WTC11 (cell line): ENCODE data around the gene PAFAH2. TPM values are rescaled to one million over a fixed set of nuclear protein-coding genes. Genes with fewer than 3 reads are reported as not detected.
"Not testable (repeated sequence)": the region's sequence is repeated elsewhere in the genome, so short reads cannot be mapped to it uniquely, and the experiment has no call there.

Experiments
- ATAC-seq: fragments of 200-7000 bp; cut with Tn5 transposase; 2 replicates; pipeline ENCODE4 v1.10.0; 2021; ENCODE audit warnings: mild to moderate bottlenecking, moderate library complexity
- CTCF ChIA-PET: fragments of 300-600 bp; sonication (Branson Sonifier 250); formaldehyde crosslinking; loops from one replicate; lab custom pipeline; 2021; ENCODE audit warnings: antibody characterized with exemption; lab: Charles Lee
- POLR2A ChIA-PET: fragments of 350-600 bp; sonication (Branson Sonifier 250); formaldehyde crosslinking; loops from one replicate; lab custom pipeline; 2021; ENCODE audit warnings: antibody characterized with exemption; lab: Charles Lee
- DNase-seq: peaks from one replicate; pipeline ENCODE4 v3.0.0; 2021; ENCODE audit warnings: low spot score
- H3K27ac Mint-ChIP-seq: 2 replicates; pipeline ENCODE4 v1.8.0; 2021; ENCODE audit warnings: mixed read lengths
- H3K27me3 Mint-ChIP-seq: 2 replicates; pipeline ENCODE4 v1.8.0; 2021; ENCODE audit warnings: low read depth, mild to moderate bottlenecking, moderate library complexity, mixed read lengths
- H3K36me3 Mint-ChIP-seq: 2 replicates; pipeline ENCODE4 v1.8.0; 2021; ENCODE audit warnings: mixed read lengths
- H3K4me1 Mint-ChIP-seq: 2 replicates; pipeline ENCODE4 v1.8.0; 2022; ENCODE audit warnings: mixed read lengths
- H3K4me3 Mint-ChIP-seq: 2 replicates; pipeline ENCODE4 v1.8.0; 2021; ENCODE audit warnings: mild to moderate bottlenecking, moderate library complexity, mixed read lengths
- H3K9me3 Mint-ChIP-seq: 2 replicates; pipeline ENCODE4 v1.8.0; 2021; ENCODE audit warnings: mixed read lengths
- ETV6 ChIP-seq: sonication (generic); formaldehyde crosslinking; IDR thresholded peaks from 2 replicates; pipeline ENCODE4 v1.8.1; 2022; ENCODE audit warnings: mild to moderate bottlenecking, missing genetic modification reagents
- GABPB1 ChIP-seq: sonication (generic); formaldehyde crosslinking; IDR thresholded peaks from 2 replicates; pipeline ENCODE4 v1.8.1; 2023; ENCODE audit warnings: mild to moderate bottlenecking, missing genetic modification reagents
- GTF2I ChIP-seq: fragments of 250-450 bp; sonication (Bioruptor Pico); conservative IDR thresholded peaks from 2 replicates; pipeline ENCODE4 v1.4.0; 2021; ENCODE audit warnings: mild to moderate bottlenecking
- JUN ChIP-seq: sonication (generic); formaldehyde crosslinking; IDR thresholded peaks from 2 replicates; pipeline ENCODE4 v1.8.0; 2023; ENCODE audit warnings: mild to moderate bottlenecking, missing genetic modification reagents
- KAT7 ChIP-seq: sonication (generic); formaldehyde crosslinking; IDR thresholded peaks from 2 replicates; pipeline ENCODE4 v1.8.1; 2023; ENCODE audit warnings: missing genetic modification reagents, mild to moderate bottlenecking, borderline replicate concordance
- TP53 ChIP-seq: sonication (generic); formaldehyde crosslinking; IDR thresholded peaks from 2 replicates; pipeline ENCODE4 v1.8.1; 2023; ENCODE audit warnings: mild to moderate bottlenecking, missing genetic modification reagents
- ZBTB21 ChIP-seq: sonication (generic); formaldehyde crosslinking; IDR thresholded peaks from 2 replicates; pipeline ENCODE4 v1.8.1; 2023; ENCODE audit warnings: mild to moderate bottlenecking, missing genetic modification reagents, borderline replicate concordance
- ZNF232 ChIP-seq: sonication (generic); formaldehyde crosslinking; IDR thresholded peaks from 2 replicates; pipeline ENCODE4 v1.8.0; 2022; ENCODE audit warnings: mild to moderate bottlenecking, missing genetic modification reagents
- total RNA-seq: library from RNA; stranded (reverse); gene quantifications from 3 replicates; pipeline ENCODE4 v1.2.3, GENCODE V29; 2021
- TF ChIP-seq, protein P1 (sequence below): sonication (generic); formaldehyde crosslinking; IDR thresholded peaks from 2 replicates; pipeline ENCODE4 v1.8.1; 2022; ENCODE audit warnings: low read depth, missing genetic modification reagents, borderline replicate concordance
- TF ChIP-seq, protein P2 (sequence below): fragments of 250-450 bp; sonication (Bioruptor Pico); IDR thresholded peaks from 2 replicates; pipeline ENCODE4 v1.9.0; 2021; ENCODE audit warnings: mild to moderate bottlenecking, borderline replicate concordance
- TF ChIP-seq, protein P3 (sequence below): sonication (generic); formaldehyde crosslinking; IDR thresholded peaks from 2 replicates; pipeline ENCODE4 v1.8.0; 2022; ENCODE audit warnings: mild to moderate bottlenecking, missing genetic modification reagents
- TF ChIP-seq, protein P4 (sequence below): sonication (generic); formaldehyde crosslinking; IDR thresholded peaks from 2 replicates; pipeline ENCODE4 v1.8.1; 2022; ENCODE audit warnings: mild to moderate bottlenecking, moderate library complexity, missing genetic modification reagents
- TF ChIP-seq, protein P5 (sequence below): sonication (generic); formaldehyde crosslinking; IDR thresholded peaks from 2 replicates; pipeline ENCODE4 v1.8.1; 2023; ENCODE audit warnings: mild to moderate bottlenecking, missing genetic modification reagents
- TF ChIP-seq, protein P6 (sequence below): sonication (generic); formaldehyde crosslinking; IDR thresholded peaks from 2 replicates; pipeline ENCODE4 v1.8.1; 2022; ENCODE audit warnings: low read depth, mild to moderate bottlenecking, moderate library complexity, missing genetic modification reagents, borderline replicate concordance
- TF ChIP-seq, protein P7 (sequence below): sonication (generic); formaldehyde crosslinking; IDR thresholded peaks from 2 replicates; pipeline ENCODE4 v1.8.0; 2023; ENCODE audit warnings: mild to moderate bottlenecking, missing genetic modification reagents

PAFAH2 gene
- total RNA-seq, 1 experiment from 2014 or later: 11.5 TPM

DNA sequence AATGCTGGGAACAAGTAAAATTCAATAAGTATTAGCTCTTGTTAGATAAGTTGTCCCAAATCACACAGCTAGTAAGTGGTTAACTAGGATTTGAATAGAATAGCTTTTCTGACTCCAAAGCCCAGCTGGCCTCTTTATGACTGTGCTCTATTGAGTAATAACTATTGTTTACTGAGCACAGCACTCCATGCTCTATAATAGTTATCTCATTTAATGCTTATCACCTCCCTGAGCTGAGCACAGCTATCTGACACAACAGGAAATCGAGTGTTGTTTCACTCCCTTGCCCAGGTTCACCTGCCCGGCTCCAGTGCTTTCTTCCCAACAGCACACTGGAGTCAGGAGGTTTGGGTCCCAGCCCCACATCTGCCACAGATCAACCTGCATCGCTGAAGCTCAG, 52.9 kb downstream of the PAFAH2 start:
- ATAC-seq: no peak
- no peak overlapping the region for H3K4me3 Mint-ChIP-seq
- TF ChIP-seq, protein P1, sequence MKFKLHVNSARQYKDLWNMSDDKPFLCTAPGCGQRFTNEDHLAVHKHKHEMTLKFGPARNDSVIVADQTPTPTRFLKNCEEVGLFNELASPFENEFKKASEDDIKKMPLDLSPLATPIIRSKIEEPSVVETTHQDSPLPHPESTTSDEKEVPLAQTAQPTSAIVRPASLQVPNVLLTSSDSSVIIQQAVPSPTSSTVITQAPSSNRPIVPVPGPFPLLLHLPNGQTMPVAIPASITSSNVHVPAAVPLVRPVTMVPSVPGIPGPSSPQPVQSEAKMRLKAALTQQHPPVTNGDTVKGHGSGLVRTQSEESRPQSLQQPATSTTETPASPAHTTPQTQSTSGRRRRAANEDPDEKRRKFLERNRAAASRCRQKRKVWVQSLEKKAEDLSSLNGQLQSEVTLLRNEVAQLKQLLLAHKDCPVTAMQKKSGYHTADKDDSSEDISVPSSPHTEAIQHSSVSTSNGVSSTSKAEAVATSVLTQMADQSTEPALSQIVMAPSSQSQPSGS (CRISPR knock-in tag): no peak
- TF ChIP-seq ZBTB21 (CRISPR knock-in tag) (no peak), GTF2I (CRISPR knock-in tag) (no peak), ETV6 (no peak), GABPB1 (CRISPR knock-in tag) (no peak), TP53 (CRISPR knock-in tag) (no peak), JUN (CRISPR knock-in tag) (no peak), ZNF232 (CRISPR knock-in tag) (no peak), KAT7 (CRISPR knock-in tag) (no peak)
- TF ChIP-seq, protein P2, sequence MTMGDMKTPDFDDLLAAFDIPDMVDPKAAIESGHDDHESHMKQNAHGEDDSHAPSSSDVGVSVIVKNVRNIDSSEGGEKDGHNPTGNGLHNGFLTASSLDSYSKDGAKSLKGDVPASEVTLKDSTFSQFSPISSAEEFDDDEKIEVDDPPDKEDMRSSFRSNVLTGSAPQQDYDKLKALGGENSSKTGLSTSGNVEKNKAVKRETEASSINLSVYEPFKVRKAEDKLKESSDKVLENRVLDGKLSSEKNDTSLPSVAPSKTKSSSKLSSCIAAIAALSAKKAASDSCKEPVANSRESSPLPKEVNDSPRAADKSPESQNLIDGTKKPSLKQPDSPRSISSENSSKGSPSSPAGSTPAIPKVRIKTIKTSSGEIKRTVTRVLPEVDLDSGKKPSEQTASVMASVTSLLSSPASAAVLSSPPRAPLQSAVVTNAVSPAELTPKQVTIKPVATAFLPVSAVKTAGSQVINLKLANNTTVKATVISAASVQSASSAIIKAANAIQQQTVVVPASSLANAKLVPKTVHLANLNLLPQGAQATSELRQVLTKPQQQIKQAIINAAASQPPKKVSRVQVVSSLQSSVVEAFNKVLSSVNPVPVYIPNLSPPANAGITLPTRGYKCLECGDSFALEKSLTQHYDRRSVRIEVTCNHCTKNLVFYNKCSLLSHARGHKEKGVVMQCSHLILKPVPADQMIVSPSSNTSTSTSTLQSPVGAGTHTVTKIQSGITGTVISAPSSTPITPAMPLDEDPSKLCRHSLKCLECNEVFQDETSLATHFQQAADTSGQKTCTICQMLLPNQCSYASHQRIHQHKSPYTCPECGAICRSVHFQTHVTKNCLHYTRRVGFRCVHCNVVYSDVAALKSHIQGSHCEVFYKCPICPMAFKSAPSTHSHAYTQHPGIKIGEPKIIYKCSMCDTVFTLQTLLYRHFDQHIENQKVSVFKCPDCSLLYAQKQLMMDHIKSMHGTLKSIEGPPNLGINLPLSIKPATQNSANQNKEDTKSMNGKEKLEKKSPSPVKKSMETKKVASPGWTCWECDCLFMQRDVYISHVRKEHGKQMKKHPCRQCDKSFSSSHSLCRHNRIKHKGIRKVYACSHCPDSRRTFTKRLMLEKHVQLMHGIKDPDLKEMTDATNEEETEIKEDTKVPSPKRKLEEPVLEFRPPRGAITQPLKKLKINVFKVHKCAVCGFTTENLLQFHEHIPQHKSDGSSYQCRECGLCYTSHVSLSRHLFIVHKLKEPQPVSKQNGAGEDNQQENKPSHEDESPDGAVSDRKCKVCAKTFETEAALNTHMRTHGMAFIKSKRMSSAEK: no peak
- TF ChIP-seq, protein P3, sequence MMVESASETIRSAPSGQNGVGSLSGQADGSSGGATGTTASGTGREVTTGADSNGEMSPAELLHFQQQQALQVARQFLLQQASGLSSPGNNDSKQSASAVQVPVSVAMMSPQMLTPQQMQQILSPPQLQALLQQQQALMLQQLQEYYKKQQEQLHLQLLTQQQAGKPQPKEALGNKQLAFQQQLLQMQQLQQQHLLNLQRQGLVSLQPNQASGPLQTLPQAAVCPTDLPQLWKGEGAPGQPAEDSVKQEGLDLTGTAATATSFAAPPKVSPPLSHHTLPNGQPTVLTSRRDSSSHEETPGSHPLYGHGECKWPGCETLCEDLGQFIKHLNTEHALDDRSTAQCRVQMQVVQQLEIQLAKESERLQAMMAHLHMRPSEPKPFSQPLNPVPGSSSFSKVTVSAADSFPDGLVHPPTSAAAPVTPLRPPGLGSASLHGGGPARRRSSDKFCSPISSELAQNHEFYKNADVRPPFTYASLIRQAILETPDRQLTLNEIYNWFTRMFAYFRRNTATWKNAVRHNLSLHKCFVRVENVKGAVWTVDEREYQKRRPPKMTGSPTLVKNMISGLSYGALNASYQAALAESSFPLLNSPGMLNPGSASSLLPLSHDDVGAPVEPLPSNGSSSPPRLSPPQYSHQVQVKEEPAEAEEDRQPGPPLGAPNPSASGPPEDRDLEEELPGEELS: no peak
- TF ChIP-seq, protein P4, sequence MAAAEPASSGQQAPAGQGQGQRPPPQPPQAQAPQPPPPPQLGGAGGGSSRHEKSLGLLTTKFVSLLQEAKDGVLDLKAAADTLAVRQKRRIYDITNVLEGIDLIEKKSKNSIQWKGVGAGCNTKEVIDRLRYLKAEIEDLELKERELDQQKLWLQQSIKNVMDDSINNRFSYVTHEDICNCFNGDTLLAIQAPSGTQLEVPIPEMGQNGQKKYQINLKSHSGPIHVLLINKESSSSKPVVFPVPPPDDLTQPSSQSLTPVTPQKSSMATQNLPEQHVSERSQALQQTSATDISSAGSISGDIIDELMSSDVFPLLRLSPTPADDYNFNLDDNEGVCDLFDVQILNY (CRISPR knock-in tag): no peak
- TF ChIP-seq, protein P5, sequence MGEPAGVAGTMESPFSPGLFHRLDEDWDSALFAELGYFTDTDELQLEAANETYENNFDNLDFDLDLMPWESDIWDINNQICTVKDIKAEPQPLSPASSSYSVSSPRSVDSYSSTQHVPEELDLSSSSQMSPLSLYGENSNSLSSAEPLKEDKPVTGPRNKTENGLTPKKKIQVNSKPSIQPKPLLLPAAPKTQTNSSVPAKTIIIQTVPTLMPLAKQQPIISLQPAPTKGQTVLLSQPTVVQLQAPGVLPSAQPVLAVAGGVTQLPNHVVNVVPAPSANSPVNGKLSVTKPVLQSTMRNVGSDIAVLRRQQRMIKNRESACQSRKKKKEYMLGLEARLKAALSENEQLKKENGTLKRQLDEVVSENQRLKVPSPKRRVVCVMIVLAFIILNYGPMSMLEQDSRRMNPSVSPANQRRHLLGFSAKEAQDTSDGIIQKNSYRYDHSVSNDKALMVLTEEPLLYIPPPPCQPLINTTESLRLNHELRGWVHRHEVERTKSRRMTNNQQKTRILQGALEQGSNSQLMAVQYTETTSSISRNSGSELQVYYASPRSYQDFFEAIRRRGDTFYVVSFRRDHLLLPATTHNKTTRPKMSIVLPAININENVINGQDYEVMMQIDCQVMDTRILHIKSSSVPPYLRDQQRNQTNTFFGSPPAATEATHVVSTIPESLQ (CRISPR knock-in tag): no peak
- TF ChIP-seq, protein P6, sequence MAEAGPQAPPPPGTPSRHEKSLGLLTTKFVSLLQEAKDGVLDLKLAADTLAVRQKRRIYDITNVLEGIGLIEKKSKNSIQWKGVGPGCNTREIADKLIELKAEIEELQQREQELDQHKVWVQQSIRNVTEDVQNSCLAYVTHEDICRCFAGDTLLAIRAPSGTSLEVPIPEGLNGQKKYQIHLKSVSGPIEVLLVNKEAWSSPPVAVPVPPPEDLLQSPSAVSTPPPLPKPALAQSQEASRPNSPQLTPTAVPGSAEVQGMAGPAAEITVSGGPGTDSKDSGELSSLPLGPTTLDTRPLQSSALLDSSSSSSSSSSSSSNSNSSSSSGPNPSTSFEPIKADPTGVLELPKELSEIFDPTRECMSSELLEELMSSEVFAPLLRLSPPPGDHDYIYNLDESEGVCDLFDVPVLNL (CRISPR knock-in tag): no peak
- TF ChIP-seq, protein P7, sequence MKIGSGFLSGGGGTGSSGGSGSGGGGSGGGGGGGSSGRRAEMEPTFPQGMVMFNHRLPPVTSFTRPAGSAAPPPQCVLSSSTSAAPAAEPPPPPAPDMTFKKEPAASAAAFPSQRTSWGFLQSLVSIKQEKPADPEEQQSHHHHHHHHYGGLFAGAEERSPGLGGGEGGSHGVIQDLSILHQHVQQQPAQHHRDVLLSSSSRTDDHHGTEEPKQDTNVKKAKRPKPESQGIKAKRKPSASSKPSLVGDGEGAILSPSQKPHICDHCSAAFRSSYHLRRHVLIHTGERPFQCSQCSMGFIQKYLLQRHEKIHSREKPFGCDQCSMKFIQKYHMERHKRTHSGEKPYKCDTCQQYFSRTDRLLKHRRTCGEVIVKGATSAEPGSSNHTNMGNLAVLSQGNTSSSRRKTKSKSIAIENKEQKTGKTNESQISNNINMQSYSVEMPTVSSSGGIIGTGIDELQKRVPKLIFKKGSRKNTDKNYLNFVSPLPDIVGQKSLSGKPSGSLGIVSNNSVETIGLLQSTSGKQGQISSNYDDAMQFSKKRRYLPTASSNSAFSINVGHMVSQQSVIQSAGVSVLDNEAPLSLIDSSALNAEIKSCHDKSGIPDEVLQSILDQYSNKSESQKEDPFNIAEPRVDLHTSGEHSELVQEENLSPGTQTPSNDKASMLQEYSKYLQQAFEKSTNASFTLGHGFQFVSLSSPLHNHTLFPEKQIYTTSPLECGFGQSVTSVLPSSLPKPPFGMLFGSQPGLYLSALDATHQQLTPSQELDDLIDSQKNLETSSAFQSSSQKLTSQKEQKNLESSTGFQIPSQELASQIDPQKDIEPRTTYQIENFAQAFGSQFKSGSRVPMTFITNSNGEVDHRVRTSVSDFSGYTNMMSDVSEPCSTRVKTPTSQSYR: no peak
- peaks cover 19% of the 10 kb centered on the region for H3K9me3 Mint-ChIP-seq
- H3K36me3 Mint-ChIP-seq: no peaks in the 10 kb centered on the region; the same call in 1 of the 2 replicates
- H3K4me1 Mint-ChIP-seq: no peaks in the 10 kb centered on the region
- DNase-seq: no peak
- no peak overlapping the region for H3K27ac Mint-ChIP-seq
- CTCF ChIA-PET: interaction anchor here (0.6 to 1.5 kb wide), 4 partner anchors 22 to 1358 kb away, joined by 3 read pairs; partner anchors contain the start of gene PAFAH2
- POLR2A ChIA-PET: interaction anchor here (0.5 kb wide), 1 partner anchor 1190 kb away, joined by 3 read pairs; no protein-coding TSS in a partner anchor
- H3K27me3 Mint-ChIP-seq: no peaks in the 10 kb centered on the region; the same call in 1 of the 2 replicates

DNA sequence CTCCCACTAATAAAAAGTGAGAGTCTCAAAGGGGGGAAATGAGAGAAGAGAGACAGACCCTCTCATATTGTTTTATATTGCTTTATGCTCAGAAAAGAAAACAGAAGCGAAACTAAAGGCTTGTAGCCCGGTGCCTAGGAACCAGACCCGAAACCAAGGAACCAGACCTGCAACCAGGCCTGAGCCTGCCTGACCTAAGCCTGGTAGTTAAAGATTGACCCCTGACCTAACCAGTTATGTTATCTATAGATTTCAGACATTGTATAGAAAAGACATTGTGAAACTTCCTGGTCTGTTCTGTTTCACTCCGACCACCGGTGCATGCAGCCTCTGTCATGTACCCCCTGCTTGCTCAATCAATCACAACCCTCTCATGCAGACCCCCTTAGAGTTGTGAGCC, 54.4 kb downstream of the PAFAH2 start:
- H3K4me1 Mint-ChIP-seq, DNase-seq, POLR2A ChIA-PET: not testable (repeated sequence)

More for the DNA sequence above, 54.4 kb downstream of the PAFAH2 start:
- H3K36me3 Mint-ChIP-seq, H3K27ac Mint-ChIP-seq, H3K27me3 Mint-ChIP-seq, ATAC-seq, H3K4me3 Mint-ChIP-seq, CTCF ChIA-PET: not testable (repeated sequence)
- peaks cover 19% of the 10 kb centered on the region for H3K9me3 Mint-ChIP-seq
